ENCODE measurements around the gene LRRC8E.
"Not testable (repeated sequence)": the region's sequence is repeated elsewhere in the genome, so short reads cannot be mapped to it uniquely, and the experiment has no call there.

Gene LRRC8E

DNA sequence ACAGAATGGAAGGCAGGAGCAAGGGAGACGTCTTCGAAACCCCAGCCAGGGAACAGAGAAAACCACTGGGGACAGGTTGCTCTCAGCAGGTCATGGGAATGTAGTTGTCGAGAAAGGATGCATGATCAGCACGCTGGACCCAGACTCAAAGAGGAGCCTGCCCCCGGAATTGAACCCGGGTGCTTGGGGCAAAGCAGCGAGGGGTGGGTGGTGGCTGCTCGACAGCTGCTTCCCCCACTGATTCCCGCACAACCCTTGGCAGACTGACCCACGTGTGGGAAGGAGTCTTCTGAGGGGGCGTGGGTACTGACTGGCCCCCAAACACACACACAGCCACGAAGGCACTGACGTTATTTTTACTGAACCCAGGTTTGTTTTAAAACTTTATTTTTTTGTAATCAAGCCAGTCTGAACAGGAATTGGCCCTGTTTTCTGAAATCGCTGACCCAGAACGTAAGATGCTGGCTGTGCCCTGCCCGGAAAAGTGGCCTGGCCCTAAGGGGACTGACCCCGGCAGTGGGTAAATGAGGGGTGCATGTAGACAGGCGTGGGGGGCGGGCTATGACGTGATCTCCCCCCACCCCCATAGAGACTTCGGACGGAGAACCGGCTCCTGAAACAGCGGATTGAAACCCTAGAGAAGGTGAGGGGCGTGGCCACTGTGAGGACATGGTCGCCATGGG, 32.7 kb upstream of the LRRC8E start:
- ATAC-seq: no peak

DNA sequence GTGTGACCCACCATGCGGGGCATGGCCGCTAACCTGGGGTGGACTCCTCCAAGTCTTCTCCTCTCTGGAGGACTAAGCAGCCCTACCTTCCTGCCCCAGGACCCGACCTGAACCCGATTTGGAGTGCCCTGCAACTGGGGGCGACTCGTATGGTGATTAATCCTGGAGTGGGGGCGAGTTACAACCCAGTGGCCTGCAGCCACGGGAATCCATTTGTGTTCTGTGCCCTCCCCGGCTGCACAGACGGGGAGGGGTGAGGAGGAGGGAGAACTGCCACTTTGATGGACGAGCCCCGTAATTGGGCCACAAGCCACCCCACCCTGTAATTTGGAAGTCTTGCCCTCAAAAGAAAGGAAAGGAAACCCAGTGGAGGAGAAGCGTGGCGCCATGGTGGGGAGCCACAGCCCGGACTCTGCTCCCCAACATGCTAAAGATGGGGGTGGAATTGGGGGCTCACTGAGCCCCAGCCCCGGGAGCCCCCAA, 32.2 kb upstream of the LRRC8E start:
- ATAC-seq: no peak

DNA sequence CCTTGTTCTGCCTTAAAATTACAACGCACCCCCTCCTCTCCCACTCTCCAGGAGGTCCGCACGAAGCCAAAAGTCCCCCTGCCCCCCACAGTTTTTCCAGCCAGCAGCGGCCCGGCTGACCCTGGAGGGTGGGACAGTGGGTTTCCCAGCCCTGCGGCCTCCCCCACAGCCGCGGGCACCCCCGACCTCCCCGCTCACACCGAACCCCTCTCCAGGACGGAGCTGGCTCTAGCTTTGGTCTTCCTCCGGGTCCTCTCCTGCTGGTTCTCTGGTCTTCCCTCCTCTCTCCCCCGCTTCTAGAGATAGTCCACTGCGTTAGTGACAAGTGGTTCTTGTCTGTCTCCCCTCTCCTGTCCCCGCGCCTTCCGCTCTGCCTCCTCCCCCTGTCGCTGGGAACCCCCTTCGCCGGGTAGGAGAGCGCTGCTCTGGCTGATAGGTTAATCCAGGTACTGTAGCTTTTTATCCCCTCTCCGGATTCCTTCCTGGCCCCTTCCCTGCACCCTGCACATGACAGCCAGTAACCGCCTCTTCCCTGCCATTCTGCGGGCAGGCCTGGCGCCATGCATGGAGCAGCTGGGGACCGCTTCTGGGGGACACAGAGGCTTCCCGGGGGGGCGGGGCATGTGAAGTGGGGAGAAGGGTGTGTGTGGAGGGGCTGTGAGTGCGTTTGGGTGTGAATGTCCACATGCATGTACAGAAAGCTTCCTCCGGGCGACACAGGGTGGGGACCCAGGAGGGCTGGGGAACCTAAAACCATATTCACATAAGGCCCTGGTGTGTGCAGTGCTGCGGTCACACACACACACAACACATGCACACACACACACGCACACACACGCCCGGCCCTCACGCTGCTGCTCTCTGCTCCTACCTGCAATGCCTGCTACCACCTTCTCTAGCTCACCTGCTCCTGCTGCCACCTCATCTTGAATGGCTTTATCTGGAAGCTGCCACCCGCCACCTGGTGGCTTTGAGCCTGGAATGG, 31.3 kb upstream of the LRRC8E start:
- no peak for ATAC-seq

DNA sequence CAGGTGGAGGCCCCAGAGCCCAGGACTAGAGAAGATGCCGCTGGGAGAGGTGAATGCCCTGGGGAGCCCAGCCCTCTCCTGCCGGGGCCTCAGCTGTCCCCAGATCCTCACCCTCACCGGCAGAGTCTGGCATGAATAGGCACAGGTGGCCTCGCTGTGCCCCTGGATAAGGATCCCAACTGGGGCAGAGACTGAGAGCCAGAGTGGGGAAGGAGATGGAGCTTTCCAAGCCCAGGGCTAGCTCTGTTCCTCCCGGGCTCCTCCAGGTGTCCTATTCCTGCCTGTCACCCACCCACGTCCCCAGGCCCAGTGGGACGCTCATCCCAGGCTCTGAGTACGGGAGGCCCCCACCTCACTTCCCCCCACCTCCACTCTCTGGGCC, 30.6 kb upstream of the LRRC8E start:
- no peak for ATAC-seq

DNA sequence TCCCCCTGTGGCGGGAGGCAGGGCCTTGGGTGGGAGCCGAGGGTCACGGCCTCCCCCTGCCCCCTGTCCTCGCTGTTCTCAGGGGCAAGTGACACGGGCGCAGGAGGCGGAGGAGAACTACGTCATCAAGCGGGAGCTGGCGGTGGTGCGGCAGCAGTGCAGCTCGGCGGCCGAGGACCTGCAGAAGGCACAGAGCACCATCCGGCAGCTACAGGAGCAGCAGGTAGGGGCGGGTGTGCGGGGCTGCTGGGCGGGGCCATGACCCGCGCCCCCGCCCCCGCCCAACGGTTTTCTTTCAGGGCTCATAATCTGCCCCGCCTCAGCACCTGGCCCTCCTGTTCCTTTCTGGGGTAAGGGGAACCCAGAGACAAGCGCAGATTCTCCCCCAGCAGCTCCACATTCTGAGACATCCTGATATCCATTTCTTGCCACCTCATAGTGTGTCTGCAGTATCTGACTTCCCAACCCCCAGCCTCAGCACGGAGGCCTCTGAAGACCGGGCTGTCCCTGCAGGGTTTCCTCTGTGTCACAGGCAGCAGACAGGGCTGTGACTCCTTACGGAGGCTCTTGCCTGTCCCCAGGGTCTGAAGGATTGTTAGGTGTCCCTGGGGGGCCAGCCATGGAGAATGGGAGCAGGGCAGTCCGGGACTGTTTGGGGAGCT, 30.1 kb upstream of the LRRC8E start:
- no peak for ATAC-seq

DNA sequence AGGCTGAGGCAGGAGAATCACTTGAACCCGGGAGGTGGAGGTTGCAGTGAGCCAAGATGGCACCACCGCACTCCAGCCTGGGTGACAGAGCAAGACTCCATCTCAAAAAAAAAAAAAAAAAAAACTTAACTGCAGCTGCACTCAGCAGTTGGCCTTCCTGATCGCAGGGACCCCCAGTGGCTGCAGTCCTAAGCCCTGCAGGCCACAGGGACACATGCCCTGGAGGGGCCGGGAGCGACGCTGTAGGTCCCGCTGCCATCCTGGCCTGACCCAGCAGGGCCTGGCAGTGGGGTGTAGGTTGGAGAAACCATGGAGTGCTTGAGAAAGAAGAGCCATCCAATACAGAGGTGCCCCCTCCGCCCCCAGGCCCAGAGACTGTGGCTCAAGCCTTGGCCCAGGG, 29.2 kb upstream of the LRRC8E start:
- not testable (repeated sequence) for ATAC-seq

DNA sequence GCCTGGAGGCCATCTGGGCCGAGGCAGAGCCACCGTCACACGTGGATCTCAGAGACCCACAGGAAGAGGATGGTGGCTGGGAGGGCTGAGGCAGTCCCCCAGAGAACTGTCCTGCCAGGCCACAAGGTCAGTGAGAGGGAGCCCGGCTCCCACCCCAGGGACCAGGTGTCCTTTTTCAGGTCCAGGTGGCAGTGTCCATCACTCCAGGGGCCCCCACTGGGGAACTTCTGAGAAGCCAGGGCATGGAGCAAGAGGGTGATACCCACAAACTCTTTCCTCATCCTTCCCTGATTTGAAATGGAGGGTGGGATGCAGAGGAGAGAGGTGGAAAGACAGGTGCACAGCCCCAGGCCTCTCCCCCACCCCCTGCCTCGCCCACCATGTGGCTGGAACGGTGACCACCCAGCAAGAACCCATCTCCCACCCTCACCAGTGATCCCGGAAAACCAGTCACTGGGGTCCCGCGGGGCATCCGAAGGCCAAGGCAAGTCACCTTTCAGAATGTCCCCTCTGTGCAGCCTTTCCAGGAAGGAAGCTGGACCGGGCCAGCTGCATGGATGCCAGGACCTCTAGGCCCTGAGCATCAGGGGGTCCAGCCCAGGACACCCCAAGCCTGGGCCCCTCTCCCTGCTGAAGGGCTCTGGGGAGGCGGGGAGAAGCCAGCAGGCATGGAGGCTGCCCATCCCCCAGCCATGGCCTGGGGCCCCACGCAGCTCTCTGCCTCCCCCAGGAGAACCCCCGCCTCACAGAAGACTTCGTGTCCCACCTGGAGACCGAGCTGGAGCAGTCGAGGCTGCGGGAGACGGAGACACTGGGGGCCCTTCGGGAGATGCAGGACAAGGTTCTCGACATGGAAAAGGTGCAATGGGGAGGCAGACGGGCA, 28.2 kb upstream of the LRRC8E start:
- ATAC-seq: no peak

DNA sequence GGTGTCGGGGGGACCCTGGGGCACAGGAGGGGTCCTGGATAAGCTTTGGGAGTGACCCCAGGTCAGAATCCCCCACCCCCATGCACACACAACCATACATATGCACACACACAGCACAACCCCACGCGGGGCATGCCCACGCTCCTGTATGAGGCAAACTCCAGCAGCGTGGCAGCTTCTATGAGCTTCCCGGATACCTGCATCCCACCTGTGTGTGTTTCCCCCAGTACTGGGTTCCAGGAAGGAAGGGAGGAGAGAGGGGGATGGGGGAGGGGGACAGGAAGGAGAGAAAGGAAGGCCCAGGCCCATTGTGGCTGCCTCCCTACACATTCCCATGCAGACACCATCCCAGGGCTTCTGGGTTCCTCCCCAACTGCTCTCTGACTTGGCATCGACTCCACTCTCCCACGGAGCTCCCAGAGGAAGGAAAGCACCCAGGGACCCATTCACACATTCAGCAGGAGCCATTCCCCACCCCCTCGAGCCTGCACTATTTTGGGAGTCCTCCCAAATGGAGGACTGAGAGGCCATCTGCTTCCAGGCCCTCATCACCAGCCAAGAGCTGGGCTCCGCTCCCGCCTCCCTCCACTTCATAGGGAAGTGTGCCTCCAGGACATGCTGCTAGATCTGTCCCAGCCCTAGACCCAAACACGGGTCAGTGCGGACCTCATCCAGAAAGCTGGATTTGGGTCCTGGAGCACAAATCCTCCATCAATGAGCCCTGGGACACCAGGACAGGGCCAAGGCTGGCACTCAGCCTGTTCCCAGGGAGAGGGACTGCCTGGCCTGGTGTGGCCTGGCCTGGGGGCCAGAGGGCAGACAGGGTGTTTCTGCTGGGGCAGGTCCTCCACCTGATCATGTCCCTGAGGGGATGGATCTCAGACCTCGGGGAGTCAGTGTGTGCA, 27.3 kb upstream of the LRRC8E start:
- no peak for ATAC-seq

DNA sequence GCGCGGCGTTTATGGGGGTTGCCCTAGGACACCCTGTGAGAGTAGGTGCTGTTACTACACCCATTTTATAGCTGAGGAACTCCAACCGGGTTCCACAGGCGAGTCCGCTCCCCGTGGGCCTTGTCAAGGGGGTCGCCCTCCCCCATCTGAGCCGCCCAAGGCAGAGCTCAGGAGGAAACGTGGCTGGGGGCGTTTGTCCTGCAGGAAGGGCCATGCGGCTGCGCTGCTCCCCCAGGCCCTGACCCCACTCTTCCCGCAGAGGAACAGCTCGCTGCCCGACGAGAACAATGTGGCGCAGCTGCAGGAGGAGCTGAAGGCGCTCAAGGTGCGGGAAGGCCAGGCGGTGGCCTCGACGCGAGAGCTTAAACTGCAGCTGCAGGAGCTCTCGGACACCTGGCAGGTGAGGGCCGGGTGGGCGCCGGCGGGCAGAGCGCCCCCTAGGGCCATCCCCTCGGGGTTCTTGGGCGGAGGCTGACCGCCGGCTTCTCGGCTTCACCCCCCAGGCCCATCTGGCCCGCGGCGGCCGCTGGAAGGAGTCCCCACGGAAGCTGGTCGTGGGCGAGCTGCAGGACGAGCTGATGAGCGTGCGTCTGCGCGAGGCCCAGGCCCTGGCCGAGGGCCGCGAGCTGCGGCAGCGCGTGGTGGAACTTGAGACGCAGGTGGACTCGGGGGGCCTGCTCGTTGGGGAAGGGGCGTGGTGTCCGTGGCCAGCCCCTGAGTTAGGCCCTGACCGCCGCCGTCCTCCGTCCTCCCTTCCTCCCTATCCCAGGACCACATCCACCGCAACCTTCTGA, 26.5 kb upstream of the LRRC8E start:
- ATAC-seq: no peak

DNA sequence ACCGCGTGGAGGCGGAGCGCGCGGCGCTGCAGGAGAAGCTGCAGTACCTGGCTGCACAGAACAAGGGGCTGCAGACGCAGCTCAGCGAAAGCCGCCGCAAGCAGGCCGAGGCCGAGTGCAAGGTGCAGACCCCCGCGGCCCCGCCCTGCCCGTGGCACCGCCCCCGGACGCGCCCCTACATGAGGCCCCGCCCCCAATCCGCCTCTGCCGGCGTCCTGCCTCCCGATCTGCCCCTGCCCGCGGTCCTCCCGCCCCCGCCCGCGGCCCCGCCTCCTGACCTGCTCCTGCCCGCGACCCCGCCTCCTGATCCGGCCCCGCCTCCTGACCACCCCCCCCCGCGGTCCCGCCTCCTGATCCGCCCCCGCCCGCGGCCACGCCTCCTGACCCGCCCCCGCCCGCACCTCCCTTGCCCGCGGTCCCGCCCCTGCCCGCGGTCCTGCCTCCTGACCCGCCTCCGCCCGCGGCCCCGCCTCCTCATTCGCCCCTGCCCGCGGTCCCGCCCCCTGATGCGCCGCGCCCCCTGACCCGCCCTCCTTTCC, 25.8 kb upstream of the LRRC8E start:
- ATAC-seq: peak; percentile 48 to 50

DNA sequence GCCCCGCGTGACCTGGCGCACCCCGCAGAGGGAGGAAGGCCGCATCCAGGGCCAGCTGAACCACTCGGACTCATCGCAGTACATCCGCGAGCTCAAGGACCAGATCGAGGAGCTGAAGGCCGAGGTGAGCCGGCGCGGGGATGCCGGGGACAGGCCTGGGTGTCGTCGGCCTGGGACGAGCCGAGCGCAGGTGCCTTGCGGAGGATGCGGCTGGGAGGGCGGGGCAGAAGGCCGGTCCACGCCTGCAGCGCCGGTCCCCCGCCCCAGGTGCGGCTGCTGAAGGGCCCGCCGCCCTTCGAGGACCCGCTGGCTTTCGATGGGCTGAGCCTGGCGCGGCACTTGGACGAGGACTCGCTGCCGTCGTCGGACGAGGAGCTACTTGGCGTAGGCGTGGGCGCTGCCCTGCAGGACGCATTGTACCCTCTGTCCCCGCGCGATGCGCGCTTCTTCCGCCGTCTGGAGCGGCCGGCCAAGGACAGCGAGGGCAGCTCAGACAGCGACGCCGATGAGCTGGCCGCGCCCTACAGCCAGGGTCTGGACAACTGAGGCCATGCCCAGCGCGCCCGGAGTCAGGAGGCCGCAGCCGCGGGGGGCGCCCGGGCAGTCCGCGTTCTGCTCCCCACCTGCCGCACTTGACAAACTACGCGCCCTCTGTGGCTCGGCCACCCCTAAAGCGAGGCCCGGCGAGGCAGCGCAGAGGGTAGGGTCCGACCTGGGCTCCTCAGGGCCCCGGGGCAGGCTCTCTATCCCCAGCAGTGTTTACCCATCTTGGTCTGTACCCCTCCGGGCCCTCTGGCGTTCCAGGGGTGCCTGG, 24.9 kb upstream of the LRRC8E start:
- ATAC-seq: peak; percentile 17 to 18

DNA sequence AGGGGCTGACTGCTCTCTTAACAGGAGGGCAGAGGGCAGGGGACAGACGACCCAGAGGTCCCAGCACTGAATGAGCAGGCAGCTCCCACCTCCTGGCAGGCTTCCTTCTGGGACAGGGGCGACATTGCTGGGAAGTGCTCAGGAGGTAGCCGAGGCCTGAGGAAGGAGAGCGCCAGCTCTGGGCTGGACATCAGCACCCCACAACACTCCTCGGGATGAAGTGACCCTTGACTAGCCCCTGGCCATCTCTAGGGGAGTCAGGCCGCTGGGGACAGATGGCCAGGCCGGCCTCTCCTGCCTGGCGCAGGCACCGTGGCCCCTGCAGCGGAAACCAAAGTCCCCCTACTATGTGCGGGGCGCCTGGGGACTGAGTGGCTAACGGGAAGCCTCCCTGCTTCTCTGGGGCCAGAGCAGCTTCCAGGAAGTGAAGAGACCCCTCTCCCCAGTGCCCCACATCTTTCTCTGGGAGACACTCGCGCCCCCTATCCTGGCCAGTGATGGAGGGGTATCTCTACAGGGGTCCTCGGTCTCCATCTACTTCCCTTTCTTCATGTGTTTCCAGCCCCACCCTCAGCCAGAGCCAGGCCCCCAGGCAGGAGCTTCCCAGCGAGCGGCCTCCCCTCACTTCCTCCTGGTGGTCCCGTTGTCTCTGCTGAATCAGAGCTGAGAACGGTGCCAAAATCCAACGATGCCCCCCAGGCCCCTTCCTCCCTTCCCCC, 24.2 kb upstream of the LRRC8E start:
- ATAC-seq: no peak

DNA sequence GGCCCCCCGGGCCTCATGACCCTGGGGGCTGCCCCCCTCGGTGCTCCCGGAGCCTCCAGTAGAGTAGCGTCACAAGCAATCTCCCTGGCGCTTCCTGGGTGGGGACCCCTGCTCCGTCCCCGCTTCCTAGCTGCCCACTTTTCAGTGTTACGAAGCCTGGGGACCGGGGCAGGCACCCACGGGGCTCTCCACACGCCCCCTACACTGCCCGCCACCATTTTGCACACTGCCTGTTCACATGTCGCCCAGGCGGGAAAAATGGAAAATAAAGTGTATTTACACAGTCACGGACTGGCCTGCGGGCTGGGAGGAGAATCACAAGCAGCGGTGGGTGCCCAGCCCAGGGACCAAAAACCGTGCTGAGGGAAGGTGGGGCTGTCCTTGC, 23.6 kb upstream of the LRRC8E start:
- no peak for ATAC-seq

DNA sequence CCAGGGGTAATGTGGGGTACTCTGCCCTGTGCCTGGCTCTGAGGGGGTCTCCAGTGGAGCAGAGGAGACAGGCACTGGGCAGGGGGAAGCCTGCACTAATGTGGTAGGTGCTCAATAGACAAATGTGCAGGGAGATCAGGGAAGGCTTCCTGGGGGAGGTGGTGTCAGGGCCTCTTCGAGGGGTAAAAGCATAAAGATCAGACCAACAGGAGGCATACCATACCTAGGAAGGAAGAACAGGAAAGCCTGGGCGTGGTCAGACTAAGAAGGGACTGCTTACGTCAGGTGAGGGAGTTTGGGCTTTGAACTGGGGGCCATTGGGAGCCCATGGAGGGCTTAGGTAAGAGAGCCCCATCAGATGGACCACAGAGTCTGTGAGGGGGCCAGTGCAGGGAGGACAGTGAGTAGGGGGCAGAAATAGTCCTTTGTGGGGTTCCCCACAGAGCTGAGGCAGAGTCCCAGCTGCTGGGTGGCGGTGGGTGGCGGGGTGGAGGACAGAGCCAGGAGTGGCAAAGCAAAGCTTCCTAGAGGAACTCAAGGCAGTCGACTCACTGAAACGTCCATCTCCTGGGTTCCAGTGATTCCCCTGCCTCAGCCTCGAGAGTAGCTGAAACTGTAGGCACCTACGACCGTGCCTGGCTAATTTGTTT, 22.9 kb upstream of the LRRC8E start:
- no peak for ATAC-seq

DNA sequence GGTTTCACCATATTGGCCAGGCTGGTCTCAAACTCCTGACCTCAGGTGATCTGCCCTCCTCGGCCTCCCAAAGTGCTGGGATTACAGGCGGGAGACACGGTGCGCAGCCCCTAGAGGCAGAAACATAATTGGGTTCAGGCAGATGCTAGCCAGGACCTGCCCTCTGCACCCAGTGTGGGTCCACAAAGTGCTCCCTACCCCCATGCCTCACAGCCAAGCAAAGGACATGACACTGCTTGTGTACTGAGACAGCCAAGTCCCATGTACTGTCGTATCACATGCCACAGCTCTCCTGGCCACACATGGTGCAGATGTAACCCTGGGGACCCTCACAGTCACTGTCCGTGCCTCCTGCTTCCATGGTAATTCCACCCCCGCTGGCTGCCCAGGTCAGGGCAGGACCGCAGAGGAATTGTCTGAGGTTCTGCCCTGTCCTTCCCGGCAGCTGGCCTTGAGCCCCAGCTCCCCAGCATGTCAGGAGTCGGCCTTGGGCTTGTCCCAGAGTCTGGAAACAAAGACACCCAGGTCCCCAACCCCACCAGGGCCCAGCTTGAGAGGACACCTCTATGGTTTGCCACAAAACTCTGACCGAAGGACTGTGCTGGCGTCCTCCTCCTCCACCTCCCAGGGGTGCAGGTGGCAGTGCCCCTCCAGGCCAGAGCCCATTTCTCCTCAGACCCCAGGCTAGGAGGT, 21.8 kb upstream of the LRRC8E start:
- ATAC-seq: no peak

DNA sequence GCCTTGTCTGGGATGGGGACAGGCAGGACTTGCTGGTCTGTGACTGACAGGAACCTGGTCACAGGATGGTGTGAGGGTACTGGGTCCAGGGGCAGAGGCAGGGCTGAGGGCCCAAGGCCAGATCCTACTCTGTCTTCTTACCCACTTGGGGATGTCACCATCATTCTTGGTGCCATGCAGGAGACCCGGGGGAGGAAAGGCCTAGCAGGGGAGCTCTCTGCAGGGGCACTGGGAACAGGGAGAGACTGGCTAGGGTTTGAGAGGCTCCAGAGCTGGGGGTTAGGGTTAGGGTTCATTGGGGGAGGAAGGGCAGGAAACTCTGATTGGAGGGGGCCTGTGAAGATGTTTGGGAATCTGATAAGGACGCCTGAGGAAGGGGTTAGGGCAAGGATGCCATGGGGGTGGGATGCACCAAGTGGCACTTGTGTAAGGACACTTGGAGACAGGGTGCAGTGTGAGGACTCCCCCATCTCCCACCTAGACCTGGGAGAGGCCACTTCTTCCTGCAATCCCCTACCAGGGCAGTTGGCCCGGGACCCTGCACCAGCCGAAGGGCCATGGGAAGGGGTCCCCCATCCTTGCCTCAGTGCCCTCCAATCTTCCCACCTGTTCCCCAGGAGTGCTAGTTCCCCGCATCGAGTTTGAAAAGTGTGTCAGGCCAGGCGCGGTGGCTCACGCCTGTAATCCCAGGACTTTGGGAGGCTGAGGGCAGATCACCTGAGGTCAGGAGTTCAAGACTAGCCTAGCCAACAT, 21.0 kb upstream of the LRRC8E start:
- ATAC-seq: no peak

DNA sequence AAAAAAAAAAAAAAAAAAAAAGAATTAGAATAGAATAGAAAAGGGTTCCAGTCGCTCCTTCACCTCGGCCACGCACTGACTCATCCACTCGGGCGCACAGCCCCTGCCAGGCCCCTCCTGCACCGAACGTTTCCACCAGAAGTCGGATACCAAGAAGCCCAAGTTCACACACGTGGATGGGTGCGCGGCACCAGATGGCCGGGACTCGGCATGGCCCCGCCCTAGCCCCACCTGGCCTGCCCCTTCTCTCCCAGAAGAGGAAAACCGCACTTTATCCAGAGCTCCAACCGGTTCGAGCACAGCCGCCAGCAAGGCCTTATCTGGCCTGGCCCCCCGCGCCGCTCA, 20.0 kb upstream of the LRRC8E start:
- no peak for ATAC-seq

Measured in activated CD4-positive, CD25-positive, alpha-beta regulatory T cell treated with anti-CD3 and anti-CD28 coated beads, Interleukin-2, amount 50 U/mL, for 24 hours (primary cell).